ENCODE data around the gene EIF4E2.
"Not testable (repeated sequence)": the region's sequence is repeated elsewhere in the genome, so short reads cannot be mapped to it uniquely, and the experiment has no call there.

The EIF4E2 gene

GRCh38 chr2:232521098-232521497 lies 29.4 kb upstream of the EIF4E2 start:
- no peak for FAIRE-seq
- DNase-seq (ENCODE audit: extremely low spot score, insufficient read length, low read depth) = no peak

GRCh38 chr2:232521959-232522622 lies 28.4 kb upstream of the EIF4E2 start:
- DNase-seq (ENCODE audit: extremely low spot score, insufficient read length, low read depth) = peak; percentile 67

GRCh38 chr2:232522623-232523401 lies 27.7 kb upstream of the EIF4E2 start:
- DNase-seq (ENCODE audit: extremely low spot score, insufficient read length, low read depth) (no peak), FAIRE-seq (no peak)

More at GRCh38 chr2:232521959-232522622, 28.4 kb upstream of the EIF4E2 start:
- no peak for FAIRE-seq

- DNase-seq (ENCODE audit: extremely low spot score, insufficient read length, low read depth) (no peak), FAIRE-seq (no peak)
Observed at GRCh38 chr2:232523402-232523681, 27.1 kb upstream of the EIF4E2 start.

GRCh38 chr2:232523682-232524597 lies 26.5 kb upstream of the EIF4E2 start:
- DNase-seq (ENCODE audit: extremely low spot score, insufficient read length, low read depth) (no peak), FAIRE-seq (no peak)

GRCh38 chr2:232524771-232525170 lies 25.7 kb upstream of the EIF4E2 start:
- FAIRE-seq (no peak), DNase-seq (ENCODE audit: extremely low spot score, insufficient read length, low read depth) (no peak)

- FAIRE-seq (no peak), DNase-seq (ENCODE audit: extremely low spot score, insufficient read length, low read depth) (no peak)
Observed at GRCh38 chr2:232525199-232525598, 25.3 kb upstream of the EIF4E2 start.

- DNase-seq (ENCODE audit: extremely low spot score, insufficient read length, low read depth) (no peak), FAIRE-seq (no peak)
Observed at GRCh38 chr2:232525791-232526371, 24.6 kb upstream of the EIF4E2 start, which contains the start of gene CHRND. TSS of gene CHRND (plus strand) at chr2:232526160. CDS start at chr2:232526216, 56 bp downstream.

- no peak for FAIRE-seq
- no peak for DNase-seq (ENCODE audit: extremely low spot score, insufficient read length, low read depth)
Observed at GRCh38 chr2:232526372-232526941, 24.0 kb upstream of the EIF4E2 start.

- no peak for FAIRE-seq
Observed at GRCh38 chr2:232527905-232528470, 22.5 kb upstream of the EIF4E2 start.

GRCh38 chr2:232528746-232529460 lies 21.6 kb upstream of the EIF4E2 start:
- FAIRE-seq (no peak), DNase-seq (ENCODE audit: extremely low spot score, insufficient read length, low read depth) (no peak)

More at GRCh38 chr2:232527905-232528470, 22.5 kb upstream of the EIF4E2 start:
- no peak for DNase-seq (ENCODE audit: extremely low spot score, insufficient read length, low read depth)

- no peak for DNase-seq (ENCODE audit: extremely low spot score, insufficient read length, low read depth)
- no peak for FAIRE-seq
Observed at GRCh38 chr2:232529806-232530547, 20.5 kb upstream of the EIF4E2 start.

- no peak for FAIRE-seq
- no peak for DNase-seq (ENCODE audit: extremely low spot score, insufficient read length, low read depth)
Observed at GRCh38 chr2:232530626-232531260, 19.7 kb upstream of the EIF4E2 start.

GRCh38 chr2:232532419-232532818 lies 18.1 kb upstream of the EIF4E2 start:
- FAIRE-seq = no peak
- DNase-seq (ENCODE audit: extremely low spot score, insufficient read length, low read depth) = no peak

GRCh38 chr2:232532821-232533220 lies 17.7 kb upstream of the EIF4E2 start:
- DNase-seq (ENCODE audit: extremely low spot score, insufficient read length, low read depth); FAIRE-seq: not testable (repeated sequence)

GRCh38 chr2:232533944-232534710 lies 16.4 kb upstream of the EIF4E2 start:
- no peak for FAIRE-seq

More at GRCh38 chr2:232533944-232534710, 16.4 kb upstream of the EIF4E2 start:
- no peak for DNase-seq (ENCODE audit: extremely low spot score, insufficient read length, low read depth)

Data from GM18507 (cell line).